ENCODE measurements around the gene ATOH8.

Gene ATOH8

GRCh38 chr2:85718885-85719492 lies 34.8 kb upstream of the ATOH8 start:
- no peak for DNase-seq (ENCODE audit: low read depth in 2 of 2)

- no peak for DNase-seq (ENCODE audit: low read depth in 2 of 2)
These were observed 34.1 kb upstream of the ATOH8 start for GRCh38 chr2:85719609-85720240.

- no peak for DNase-seq (ENCODE audit: low read depth in 2 of 2)
These were observed 33.3 kb upstream of the ATOH8 start for GRCh38 chr2:85720533-85720932.

GRCh38 chr2:85721641-85722040 lies 32.1 kb upstream of the ATOH8 start:
- no peak for DNase-seq (ENCODE audit: low read depth in 2 of 2)

GRCh38 chr2:85722519-85722918 lies 31.3 kb upstream of the ATOH8 start:
- DNase-seq (ENCODE audit: low read depth in 2 of 2) = no peak

- DNase-seq (ENCODE audit: low read depth in 2 of 2) = no peak
These were observed 30.0 kb upstream of the ATOH8 start for GRCh38 chr2:85723707-85724360.

GRCh38 chr2:85724731-85725181 lies 29.0 kb upstream of the ATOH8 start:
- no peak for DNase-seq (ENCODE audit: low read depth in 2 of 2)

GRCh38 chr2:85725451-85725850 lies 28.3 kb upstream of the ATOH8 start:
- DNase-seq (ENCODE audit: low read depth in 2 of 2) = no peak

GRCh38 chr2:85727798-85728197 lies 26.0 kb upstream of the ATOH8 start:
- DNase-seq (ENCODE audit: low read depth in 2 of 2) = no peak

GRCh38 chr2:85728342-85728741 lies 25.4 kb upstream of the ATOH8 start:
- DNase-seq (ENCODE audit: low read depth in 2 of 2) = no peak

- peak; percentile 33 to 56 for DNase-seq (ENCODE audit: low read depth in 2 of 2)
These were observed 24.6 kb upstream of the ATOH8 start for GRCh38 chr2:85728883-85729824.

GRCh38 chr2:85729825-85730510 lies 23.8 kb upstream of the ATOH8 start:
- no peak for DNase-seq (ENCODE audit: low read depth in 2 of 2)

- DNase-seq (ENCODE audit: low read depth in 2 of 2) = no peak
These were observed 23.0 kb upstream of the ATOH8 start for GRCh38 chr2:85730686-85731230.

- no peak for DNase-seq (ENCODE audit: low read depth in 2 of 2)
These were observed 22.2 kb upstream of the ATOH8 start for GRCh38 chr2:85731606-85732005.

- no peak for DNase-seq (ENCODE audit: low read depth in 2 of 2)
These were observed 21.2 kb upstream of the ATOH8 start for GRCh38 chr2:85732467-85733120.

- no peak for DNase-seq (ENCODE audit: low read depth in 2 of 2)
These were observed 20.4 kb upstream of the ATOH8 start for GRCh38 chr2:85733121-85733960.

GRCh38 chr2:85734015-85734414 lies 19.8 kb upstream of the ATOH8 start:
- DNase-seq (ENCODE audit: low read depth in 2 of 2) = no peak

- DNase-seq (ENCODE audit: low read depth in 2 of 2) = no peak
These were observed 18.7 kb upstream of the ATOH8 start for GRCh38 chr2:85734942-85735608.

GRCh38 chr2:85735691-85736090 lies 18.1 kb upstream of the ATOH8 start:
- no peak for DNase-seq (ENCODE audit: low read depth in 2 of 2)
